ENCODE measurements around the gene RASAL3.

DNA sequence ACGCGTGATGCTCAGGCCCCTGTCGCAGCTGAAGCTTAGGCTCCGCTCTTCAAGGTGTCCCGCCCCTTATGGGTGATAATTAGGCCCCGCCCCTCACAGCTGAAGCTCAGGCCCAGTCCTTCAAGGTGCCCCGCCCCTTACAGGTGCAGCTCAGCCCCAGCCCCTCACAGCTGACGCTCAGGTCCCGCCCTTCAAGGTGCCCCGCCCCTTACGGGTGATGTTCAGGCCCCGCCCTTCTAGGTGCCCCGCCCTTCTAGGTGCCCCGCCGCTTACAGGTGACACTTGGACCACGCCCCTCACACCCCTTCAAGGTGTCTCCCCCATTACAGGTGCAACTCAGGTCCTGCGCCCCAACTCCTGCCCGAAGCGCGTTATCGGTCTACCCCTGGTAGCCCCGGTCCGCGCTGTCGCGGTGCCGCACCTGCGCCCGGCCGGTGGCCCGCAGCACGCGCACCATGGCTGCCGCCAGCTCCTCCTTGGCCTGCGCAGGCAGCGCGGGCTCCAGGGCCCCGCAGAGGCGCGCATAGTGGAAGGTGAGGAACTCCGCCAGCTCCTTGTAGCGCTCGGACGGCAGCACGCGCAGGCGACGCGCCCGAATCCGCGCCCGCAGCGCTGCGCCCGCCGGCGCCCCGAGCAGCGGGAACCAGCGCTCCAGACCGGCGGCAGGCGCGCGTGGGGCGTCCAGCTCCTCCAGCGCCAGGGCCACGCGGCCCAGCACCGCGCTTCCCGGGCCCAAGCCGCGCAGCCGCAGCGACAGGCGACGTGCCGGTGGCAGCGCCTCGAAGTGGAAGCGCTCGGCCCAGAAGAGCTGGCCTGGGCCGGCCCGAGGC, 7.3 kb downstream of the RASAL3 start:
- TF ChIP-seq, protein P1, sequence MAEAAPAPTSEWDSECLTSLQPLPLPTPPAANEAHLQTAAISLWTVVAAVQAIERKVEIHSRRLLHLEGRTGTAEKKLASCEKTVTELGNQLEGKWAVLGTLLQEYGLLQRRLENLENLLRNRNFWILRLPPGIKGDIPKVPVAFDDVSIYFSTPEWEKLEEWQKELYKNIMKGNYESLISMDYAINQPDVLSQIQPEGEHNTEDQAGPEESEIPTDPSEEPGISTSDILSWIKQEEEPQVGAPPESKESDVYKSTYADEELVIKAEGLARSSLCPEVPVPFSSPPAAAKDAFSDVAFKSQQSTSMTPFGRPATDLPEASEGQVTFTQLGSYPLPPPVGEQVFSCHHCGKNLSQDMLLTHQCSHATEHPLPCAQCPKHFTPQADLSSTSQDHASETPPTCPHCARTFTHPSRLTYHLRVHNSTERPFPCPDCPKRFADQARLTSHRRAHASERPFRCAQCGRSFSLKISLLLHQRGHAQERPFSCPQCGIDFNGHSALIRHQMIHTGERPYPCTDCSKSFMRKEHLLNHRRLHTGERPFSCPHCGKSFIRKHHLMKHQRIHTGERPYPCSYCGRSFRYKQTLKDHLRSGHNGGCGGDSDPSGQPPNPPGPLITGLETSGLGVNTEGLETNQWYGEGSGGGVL (tag by site-specific recombination; IDR thresholded peaks at IDR 0.05) = no peak
- TF ChIP-seq ZNF792 (tag by site-specific recombination; IDR thresholded peaks at IDR 0.05) = no peak
- TF ChIP-seq, protein P2, sequence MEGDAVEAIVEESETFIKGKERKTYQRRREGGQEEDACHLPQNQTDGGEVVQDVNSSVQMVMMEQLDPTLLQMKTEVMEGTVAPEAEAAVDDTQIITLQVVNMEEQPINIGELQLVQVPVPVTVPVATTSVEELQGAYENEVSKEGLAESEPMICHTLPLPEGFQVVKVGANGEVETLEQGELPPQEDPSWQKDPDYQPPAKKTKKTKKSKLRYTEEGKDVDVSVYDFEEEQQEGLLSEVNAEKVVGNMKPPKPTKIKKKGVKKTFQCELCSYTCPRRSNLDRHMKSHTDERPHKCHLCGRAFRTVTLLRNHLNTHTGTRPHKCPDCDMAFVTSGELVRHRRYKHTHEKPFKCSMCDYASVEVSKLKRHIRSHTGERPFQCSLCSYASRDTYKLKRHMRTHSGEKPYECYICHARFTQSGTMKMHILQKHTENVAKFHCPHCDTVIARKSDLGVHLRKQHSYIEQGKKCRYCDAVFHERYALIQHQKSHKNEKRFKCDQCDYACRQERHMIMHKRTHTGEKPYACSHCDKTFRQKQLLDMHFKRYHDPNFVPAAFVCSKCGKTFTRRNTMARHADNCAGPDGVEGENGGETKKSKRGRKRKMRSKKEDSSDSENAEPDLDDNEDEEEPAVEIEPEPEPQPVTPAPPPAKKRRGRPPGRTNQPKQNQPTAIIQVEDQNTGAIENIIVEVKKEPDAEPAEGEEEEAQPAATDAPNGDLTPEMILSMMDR (tag by site-specific recombination; IDR thresholded peaks at IDR 0.05) = no peak
- no peak for TF ChIP-seq BCL11A (tag by site-specific recombination; IDR thresholded peaks at IDR 0.05; ENCODE audit: low read depth)
- TF ChIP-seq ZNF114 (tag by site-specific recombination; IDR thresholded peaks at IDR 0.05) = no peak
- TF ChIP-seq, protein P3, sequence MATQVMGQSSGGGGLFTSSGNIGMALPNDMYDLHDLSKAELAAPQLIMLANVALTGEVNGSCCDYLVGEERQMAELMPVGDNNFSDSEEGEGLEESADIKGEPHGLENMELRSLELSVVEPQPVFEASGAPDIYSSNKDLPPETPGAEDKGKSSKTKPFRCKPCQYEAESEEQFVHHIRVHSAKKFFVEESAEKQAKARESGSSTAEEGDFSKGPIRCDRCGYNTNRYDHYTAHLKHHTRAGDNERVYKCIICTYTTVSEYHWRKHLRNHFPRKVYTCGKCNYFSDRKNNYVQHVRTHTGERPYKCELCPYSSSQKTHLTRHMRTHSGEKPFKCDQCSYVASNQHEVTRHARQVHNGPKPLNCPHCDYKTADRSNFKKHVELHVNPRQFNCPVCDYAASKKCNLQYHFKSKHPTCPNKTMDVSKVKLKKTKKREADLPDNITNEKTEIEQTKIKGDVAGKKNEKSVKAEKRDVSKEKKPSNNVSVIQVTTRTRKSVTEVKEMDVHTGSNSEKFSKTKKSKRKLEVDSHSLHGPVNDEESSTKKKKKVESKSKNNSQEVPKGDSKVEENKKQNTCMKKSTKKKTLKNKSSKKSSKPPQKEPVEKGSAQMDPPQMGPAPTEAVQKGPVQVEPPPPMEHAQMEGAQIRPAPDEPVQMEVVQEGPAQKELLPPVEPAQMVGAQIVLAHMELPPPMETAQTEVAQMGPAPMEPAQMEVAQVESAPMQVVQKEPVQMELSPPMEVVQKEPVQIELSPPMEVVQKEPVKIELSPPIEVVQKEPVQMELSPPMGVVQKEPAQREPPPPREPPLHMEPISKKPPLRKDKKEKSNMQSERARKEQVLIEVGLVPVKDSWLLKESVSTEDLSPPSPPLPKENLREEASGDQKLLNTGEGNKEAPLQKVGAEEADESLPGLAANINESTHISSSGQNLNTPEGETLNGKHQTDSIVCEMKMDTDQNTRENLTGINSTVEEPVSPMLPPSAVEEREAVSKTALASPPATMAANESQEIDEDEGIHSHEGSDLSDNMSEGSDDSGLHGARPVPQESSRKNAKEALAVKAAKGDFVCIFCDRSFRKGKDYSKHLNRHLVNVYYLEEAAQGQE (tag by site-specific recombination; IDR thresholded peaks at IDR 0.05) = no peak
